NCI-H2196 treated with DMSO at 0.1 percent for 48 hours (cell line): ENCODE measurements around the gene SLCO3A1.

ENCODE experiments used
- DNase-seq: peaks from one replicate; lab custom pipeline; 2025; ENCODE audit not compliant: unreplicated experiment; lab: John Stamatoyannopoulos, UW

The SLCO3A1 gene

GRCh38 chr15:91860498-91860897 lies 7.0 kb downstream of the SLCO3A1 start:
- DNase-seq = no peak

DNA sequence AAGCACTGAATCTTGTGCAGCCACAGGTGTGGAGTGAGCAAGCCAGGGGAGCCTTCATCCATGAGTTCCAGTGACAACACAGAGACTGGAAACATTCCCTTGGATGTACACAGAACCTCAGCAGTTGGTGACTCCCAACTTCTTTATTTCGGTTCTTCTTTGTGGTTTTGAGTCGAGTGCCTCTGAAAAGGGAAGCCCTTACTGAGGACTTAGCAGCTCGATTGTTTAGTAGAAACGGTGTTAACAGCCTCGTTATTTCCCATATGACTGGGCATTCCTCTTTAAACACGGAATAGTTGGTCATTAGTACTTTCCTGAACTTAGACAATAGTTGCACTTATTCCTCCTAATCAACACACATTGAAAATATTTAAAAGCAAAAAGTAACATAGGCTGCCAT lies 7.7 kb downstream of the SLCO3A1 start:
- DNase-seq = no peak

DNA sequence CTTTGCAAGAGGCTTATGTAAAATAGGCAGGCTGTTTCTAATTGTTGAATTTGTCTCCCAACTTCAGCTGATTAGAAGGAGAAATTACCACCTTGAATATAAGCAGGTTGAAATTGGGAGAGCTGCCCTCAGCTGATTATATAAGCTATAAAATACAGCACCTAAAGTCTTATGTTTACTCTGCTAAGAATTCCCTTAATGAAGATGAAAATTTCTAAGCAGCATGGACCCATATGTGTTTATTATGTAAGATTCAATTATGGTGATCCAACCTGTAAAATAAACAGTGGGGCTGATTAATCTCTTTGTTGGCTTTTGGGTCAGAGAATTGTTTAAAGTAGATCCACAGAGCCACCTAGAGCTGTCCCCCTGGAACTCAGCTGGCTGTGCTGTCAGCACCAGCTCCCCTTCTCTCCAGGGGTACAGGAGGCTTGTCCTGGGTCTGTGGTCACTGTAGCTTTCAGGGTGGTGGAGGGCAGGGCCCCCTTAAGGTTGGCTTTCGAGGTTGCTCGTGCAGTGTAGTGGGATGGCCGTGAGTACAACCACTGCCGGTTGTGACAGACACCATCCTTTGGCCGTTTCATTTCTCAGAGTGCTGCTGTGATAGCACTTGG lies 9.5 kb downstream of the SLCO3A1 start:
- no peak for DNase-seq

GRCh38 chr15:91863621-91864255 lies 10.2 kb downstream of the SLCO3A1 start:
- no peak for DNase-seq

DNA sequence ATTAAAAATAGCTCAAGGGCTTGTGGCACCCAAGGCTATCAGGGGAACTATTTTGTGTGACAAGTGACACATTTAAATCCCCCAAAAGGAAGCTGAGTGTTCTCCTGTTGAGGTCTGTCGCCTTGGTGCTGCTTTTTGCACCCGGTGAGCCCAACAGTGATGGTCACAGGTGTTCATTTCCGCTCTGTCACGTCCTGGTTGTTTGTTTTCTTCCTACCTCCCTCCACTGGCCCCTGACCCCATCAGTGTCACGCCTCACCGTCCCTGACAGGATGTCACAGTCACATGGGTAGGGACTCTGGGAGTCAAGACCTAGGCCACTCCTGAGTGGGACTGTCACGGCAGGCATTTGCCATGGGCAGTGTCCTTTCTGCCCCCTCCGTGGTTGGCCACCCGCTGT lies 11.2 kb downstream of the SLCO3A1 start:
- no peak for DNase-seq

- DNase-seq = no peak
Observed at GRCh38 chr15:91865486-91865885, 12.0 kb downstream of the SLCO3A1 start.

DNA sequence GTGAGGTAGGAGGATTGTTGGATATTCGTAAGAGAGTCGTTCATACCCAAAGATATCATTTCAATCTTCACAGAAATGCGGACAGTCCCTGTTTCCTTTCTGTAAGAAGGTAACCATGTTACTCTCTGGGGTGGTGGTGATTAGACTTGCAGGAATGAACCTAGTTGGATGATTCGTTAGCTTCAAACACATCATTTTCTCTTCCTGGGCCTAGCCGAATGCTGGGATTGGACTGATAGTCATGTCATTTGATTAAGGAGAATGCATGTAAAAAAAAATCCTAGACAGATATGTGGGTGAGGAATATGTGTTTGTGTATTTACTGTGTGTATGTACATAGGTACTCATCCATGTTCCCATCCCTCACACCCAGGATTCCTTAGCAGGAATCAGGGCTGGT lies 12.4 kb downstream of the SLCO3A1 start:
- no peak for DNase-seq

GRCh38 chr15:91866371-91866905 lies 12.9 kb downstream of the SLCO3A1 start:
- DNase-seq = no peak

DNA sequence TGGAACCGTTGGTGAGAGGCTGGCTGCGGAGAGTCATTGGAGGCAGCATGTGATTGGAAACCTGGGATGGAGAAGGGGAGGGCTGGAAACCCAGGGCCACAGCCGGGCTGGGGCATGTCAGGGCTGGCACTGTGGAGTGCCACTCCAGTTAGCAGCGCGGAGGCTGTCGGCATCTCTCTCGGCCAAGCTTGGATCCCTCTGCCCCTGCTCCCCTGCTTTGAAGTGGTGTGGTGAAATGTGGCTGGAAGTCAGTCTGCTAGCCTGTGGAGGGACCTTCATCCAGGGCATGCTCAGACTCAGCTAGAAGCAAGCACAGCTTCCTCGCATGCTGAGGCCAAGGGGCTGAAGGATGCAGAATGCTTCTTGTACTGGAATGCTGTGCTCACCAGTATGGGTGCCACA lies 13.5 kb downstream of the SLCO3A1 start:
- peak; percentile 62 for DNase-seq

DNA sequence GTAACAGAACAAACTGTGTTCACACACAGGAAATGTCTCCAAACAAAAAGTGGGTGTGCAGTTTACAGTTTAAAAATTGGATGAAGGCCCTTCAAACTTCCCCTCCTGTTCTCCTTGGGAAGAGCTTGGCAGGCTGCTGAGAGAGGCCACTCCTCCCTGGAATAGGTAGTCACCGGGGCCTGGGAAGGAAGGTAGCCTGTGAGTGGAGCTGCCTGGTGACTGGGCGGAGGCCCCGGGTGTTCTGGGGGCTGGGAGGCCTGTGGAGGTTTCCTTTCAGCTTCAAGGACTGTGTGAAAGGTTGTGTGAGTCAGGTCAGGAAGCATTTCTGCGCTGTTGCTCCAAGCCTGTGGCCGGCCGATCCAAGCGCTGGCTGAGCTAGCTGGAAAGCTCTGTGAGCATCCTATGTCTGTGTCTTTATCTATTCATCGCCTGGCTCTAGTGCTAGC lies 14.1 kb downstream of the SLCO3A1 start:
- no peak for DNase-seq

DNA sequence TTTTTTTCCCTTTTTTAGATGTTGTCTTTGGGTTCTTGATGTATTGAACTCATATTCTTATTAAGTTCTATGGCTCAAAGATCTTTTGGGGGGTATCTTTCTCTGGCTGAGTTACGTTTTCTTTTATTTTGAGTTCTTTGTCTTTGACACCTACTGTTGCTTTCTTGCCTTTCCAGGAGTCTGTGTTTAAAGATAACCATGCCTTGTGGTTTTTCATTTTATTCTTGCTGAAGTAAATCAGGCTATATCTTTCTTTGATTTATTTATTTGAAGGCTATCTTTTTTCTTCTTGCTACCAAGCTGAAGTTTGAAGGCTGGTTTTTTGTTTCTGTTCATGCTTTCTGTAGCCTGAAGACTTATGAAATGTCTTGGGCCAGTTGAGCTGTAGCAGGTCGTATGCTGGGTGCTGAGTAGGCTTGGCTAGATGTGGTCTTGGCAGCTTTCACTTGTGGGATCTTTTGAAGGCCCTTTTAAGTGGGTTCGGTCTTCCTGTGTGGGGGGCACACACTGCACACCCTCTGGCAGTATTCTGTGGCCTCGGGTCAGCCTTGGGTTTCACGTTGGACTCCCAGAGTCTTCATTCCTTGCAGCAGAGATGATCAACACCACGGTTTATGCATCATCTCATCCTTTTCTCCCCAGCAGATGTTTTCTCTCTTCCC lies 17.5 kb downstream of the SLCO3A1 start:
- no peak for DNase-seq

GRCh38 chr15:91871837-91872236 lies 18.3 kb downstream of the SLCO3A1 start:
- DNase-seq = no peak

DNA sequence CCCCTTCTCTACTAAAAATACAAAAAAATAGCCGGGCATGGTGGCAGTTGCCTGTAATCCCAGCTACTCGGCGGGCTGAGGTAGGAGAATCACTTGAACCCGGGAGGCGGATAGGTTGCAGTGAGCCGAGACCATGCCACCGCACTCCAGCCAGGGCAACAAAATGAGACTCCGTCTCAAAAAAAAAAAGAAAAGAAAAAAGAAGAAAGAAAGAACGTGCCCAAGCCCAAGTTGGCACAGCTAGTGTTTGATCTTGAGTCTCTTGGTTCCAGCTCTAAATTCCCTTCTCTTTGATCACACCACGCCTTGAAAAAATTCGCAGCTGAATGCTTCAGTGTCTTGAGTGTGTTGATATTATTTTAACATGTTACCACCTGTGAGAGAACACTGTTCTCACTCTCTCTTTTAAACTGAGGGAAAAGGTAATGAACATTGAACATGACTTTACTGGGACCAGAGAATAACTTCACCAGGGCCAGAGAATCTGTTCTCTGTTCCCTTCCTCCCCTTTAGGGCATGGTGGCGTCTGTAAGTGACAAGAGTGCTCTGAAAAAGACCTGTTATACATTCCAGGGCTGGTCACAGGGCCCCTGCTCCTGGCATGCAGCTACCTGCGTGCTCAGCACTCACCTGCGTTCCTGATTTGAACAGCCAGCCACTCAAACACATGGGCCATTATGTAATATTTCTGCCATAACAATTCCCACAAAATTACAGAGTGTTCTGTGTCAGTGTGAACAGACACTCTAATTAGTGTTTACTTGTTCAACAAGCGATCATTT lies 19.0 kb downstream of the SLCO3A1 start:
- no peak for DNase-seq

DNA sequence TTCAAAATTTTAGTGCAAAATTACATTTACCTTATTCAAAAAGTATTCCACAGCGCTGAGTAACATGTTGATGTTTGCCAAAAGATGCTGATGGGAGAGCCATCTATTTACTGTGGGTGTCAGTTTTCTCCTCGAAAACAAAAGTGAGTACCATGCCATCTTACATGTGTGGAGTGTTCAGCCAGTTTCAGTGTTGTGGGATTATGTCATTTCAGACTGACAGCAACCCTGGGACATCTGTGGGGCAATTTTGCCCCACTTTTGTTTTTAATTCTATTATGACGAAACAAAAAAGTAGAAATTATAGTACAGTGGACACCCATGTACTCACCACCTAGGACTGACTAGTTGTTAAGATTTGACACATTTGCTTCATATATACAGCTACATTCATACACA lies 19.6 kb downstream of the SLCO3A1 start:
- DNase-seq = no peak

DNA sequence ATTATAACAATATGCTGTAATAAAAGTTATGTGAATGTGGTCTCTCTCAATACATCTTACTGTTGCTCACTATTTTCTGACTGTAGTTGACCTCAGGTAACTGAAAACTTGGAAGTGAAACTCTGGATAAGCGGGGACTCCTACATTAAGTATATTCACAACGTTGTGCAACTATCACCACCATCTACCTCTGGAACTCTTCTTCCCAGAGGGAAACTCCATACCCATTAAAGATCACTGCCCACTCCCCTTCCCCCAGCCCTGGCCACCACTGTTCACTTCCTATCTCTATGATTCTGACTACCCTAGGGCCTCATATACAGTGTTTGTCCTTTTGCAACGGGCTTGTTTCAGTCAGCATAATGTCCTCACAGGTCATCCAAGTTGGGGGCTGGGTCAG lies 20.7 kb downstream of the SLCO3A1 start:
- no peak for DNase-seq

GRCh38 chr15:91874992-91875660 lies 21.6 kb downstream of the SLCO3A1 start:
- no peak for DNase-seq

- no peak for DNase-seq
Observed at GRCh38 chr15:91876187-91876586, 22.7 kb downstream of the SLCO3A1 start.

- no peak for DNase-seq
Observed at GRCh38 chr15:91878319-91878870, 24.9 kb downstream of the SLCO3A1 start.

DNA sequence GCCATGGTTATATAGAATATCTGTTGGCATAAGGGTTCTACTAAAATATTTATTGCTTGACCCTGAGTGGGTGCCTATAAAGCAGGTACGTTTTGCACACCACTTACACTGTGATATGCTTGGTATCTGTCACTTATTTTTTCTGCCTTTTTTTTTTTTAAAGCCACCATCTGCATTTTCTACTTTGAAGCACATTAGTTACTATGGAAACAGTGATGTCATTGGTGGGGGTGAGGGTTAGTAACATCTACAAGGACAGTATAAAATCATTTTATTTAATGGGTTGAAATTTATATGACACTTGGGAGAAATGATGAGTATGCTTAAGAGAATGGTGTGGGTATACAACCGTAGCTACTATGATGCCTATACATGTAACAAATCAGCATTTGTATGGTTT lies 25.6 kb downstream of the SLCO3A1 start:
- no peak for DNase-seq

DNA sequence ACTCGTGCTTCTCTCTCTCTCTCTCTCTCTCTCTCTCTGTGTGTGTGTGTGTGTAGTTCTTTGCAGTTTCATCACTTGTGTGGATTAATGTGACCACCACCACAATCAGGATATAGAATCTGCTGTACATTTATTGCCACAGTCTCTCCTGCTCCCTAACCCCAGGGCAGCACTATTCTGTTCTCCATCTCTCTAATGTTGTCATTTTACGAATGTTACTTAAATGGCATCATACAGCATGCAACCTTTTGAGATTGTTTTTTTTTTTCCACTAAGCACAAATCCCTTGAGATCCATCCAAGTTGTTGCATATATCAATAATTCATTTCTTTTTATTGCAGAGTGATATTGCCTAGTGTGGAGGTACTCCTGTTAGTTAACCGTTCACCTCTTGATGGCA lies 26.9 kb downstream of the SLCO3A1 start:
- DNase-seq = no peak
